ENCODE measurements around the gene PRELP.

DNA sequence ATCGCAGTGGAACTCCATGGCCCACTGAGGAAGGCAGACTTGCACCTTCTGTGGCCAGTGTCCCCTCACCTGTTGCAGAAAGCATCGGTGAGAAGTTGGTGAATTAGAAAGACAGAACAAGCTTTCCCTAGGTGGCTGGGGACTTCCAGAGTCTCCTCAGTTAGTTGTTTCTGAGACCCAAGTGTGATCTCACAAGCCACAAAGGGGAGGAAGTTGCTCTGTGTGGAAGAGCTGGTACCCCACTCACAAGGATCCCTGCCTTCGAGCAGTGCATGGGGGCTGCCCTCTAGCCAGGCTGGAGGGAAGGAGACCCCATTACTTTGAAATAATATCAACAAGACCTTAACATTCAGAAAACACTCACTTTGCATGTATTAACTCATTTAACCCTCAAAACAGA is 2.1 kb downstream of the PRELP start:
- TF ChIP-seq, protein P1, sequence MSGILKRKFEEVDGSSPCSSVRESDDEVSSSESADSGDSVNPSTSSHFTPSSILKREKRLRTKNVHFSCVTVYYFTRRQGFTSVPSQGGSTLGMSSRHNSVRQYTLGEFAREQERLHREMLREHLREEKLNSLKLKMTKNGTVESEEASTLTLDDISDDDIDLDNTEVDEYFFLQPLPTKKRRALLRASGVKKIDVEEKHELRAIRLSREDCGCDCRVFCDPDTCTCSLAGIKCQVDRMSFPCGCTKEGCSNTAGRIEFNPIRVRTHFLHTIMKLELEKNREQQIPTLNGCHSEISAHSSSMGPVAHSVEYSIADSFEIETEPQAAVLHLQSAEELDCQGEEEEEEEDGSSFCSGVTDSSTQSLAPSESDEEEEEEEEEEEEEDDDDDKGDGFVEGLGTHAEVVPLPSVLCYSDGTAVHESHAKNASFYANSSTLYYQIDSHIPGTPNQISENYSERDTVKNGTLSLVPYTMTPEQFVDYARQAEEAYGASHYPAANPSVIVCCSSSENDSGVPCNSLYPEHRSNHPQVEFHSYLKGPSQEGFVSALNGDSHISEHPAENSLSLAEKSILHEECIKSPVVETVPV (CRISPR knock-in tag; IDR thresholded peaks at IDR 0.05): no peak
- TF ChIP-seq, protein P2, sequence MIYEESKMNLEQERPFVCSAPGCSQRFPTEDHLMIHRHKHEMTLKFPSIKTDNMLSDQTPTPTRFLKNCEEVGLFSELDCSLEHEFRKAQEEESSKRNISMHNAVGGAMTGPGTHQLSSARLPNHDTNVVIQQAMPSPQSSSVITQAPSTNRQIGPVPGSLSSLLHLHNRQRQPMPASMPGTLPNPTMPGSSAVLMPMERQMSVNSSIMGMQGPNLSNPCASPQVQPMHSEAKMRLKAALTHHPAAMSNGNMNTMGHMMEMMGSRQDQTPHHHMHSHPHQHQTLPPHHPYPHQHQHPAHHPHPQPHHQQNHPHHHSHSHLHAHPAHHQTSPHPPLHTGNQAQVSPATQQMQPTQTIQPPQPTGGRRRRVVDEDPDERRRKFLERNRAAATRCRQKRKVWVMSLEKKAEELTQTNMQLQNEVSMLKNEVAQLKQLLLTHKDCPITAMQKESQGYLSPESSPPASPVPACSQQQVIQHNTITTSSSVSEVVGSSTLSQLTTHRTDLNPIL (CRISPR knock-in tag; IDR thresholded peaks at IDR 0.05; ENCODE audit: low read depth): no peak
- TF ChIP-seq TCF4 (CRISPR knock-in tag; IDR thresholded peaks at IDR 0.05; ENCODE audit: borderline replicate concordance) (no peak), ZFP3 (CRISPR knock-in tag; IDR thresholded peaks at IDR 0.05) (no peak), OSR1 (CRISPR knock-in tag; IDR thresholded peaks at IDR 0.05) (no peak), SNAI2 (CRISPR knock-in tag; IDR thresholded peaks at IDR 0.05) (no peak), ISL1 (CRISPR knock-in tag; IDR thresholded peaks at IDR 0.05) (no peak), ZNF70 (CRISPR knock-in tag; IDR thresholded peaks at IDR 0.05) (no peak)

Data from SK-N-SH treated with all-trans-retinoic acid at 6 μM for 48 hours (cell line).